Neural progenitor cell (in vitro differentiated cells): ENCODE data around the gene DOK5. TPM values are rescaled to one million over a fixed set of nuclear protein-coding genes. Genes with fewer than 3 reads are reported as not detected.
A peak's percentile ranks its signal among the peaks of the same experiment; 100 is the strongest.

Source experiments
- DNase-seq: peaks from one replicate; pipeline ENCODE4 v3.0.0-alpha.2; 2016; ENCODE audit warnings: low spot score
- H2AFZ ChIP-seq: fragments of 200-600 bp; sonication (generic); replicated peaks from 2 replicates; pipeline ENCODE4 v1.6.1; 2016; ENCODE audit warnings: antibody characterized with exemption
- H3F3A ChIP-seq: fragments of 200-600 bp; sonication (generic); 2 replicates; pipeline ENCODE4 v1.6.1; 2016; ENCODE audit warnings: antibody characterized with exemption, low read depth
- H3K27ac ChIP-seq: fragments of 200-600 bp; sonication (generic); 2 replicates; pipeline ENCODE4 v1.5.1; 2016; ENCODE audit warnings: mild to moderate bottlenecking
- H3K27me3 ChIP-seq: fragments of 200-600 bp; sonication (generic); 2 replicates; pipeline ENCODE4 v1.6.1; 2016; ENCODE audit warnings: mild to moderate bottlenecking, moderate library complexity
- H3K36me3 ChIP-seq: fragments of 200-600 bp; sonication (generic); 2 replicates; pipeline ENCODE4 v1.5.1; 2016
- H3K4me1 ChIP-seq: fragments of 200-600 bp; sonication (generic); 2 replicates; pipeline ENCODE4 v1.6.1; 2016; ENCODE audit warnings: mixed run types
- H3K4me2 ChIP-seq: fragments of 200-600 bp; sonication (generic); 2 replicates; pipeline ENCODE4 v1.6.1; 2016
- H3K4me3 ChIP-seq: fragments of 200-600 bp; sonication (generic); 2 replicates; pipeline ENCODE4 v1.5.1; 2016
- H3K79me2 ChIP-seq: fragments of 200-600 bp; sonication (generic); 2 replicates; pipeline ENCODE4 v1.6.1; 2016; ENCODE audit warnings: low read depth
- H3K9ac ChIP-seq: fragments of 200-600 bp; sonication (generic); 2 replicates; pipeline ENCODE4 v1.6.1; 2016
- H3K9me3 ChIP-seq: fragments of 200-600 bp; sonication (generic); 2 replicates; pipeline ENCODE4 v1.5.1; 2016; ENCODE audit warnings: low read depth
- H4K20me1 ChIP-seq: fragments of 200-600 bp; sonication (generic); 2 replicates; pipeline ENCODE4 v1.6.1; 2016; ENCODE audit warnings: low read depth
- H3K27ac Mint-ChIP-seq: 3 replicates; pipeline ENCODE4 v1.8.0; 2021; ENCODE audit warnings: mixed read lengths
- H3K27me3 Mint-ChIP-seq: 2 replicates; pipeline ENCODE4 v1.8.0; 2022; ENCODE audit warnings: low read depth, mild to moderate bottlenecking, inconsistent platforms, moderate library complexity, mixed read lengths; ENCODE audit not compliant: insufficient read depth
- H3K36me3 Mint-ChIP-seq: 3 replicates; pipeline ENCODE4 v1.8.0; 2021; ENCODE audit warnings: mixed read lengths
- H3K4me1 Mint-ChIP-seq: 3 replicates; pipeline ENCODE4 v1.8.0; 2021; ENCODE audit warnings: mixed read lengths
- H3K4me3 Mint-ChIP-seq: 3 replicates; pipeline ENCODE4 v1.8.0; 2021; ENCODE audit warnings: mild to moderate bottlenecking, moderate library complexity, mixed read lengths
- H3K9me3 Mint-ChIP-seq: 3 replicates; pipeline ENCODE4 v1.8.0; 2020; ENCODE audit warnings: mixed read lengths
- CTCF ChIP-seq: fragments of 200-600 bp; sonication (generic); IDR thresholded peaks from 2 replicates; pipeline ENCODE4 v1.5.1; 2017; ENCODE audit warnings: antibody characterized with exemption, mild to moderate bottlenecking
- EZH2 ChIP-seq: fragments of 200-600 bp; sonication (generic); IDR thresholded peaks from 2 replicates; pipeline ENCODE4 v1.6.1; 2017; ENCODE audit warnings: antibody characterized with exemption, mild to moderate bottlenecking, moderate library complexity
- EZH2phosphoT487 ChIP-seq: fragments of 200-600 bp; sonication (generic); IDR thresholded peaks from 2 replicates; pipeline ENCODE4 v1.6.1; 2017; ENCODE audit warnings: antibody characterized with exemption
- total RNA-seq: library from RNA; depleted of rRNA; stranded (reverse); fragments of >200 nt; gene quantifications from 2 replicates; pipeline ENCODE4 v1.2.3, GENCODE V29; 2015; ENCODE audit warnings: low replicate concordance

Gene DOK5
- total RNA-seq, 1 donor from 2014 or later: 3.1 TPM

- Histone ChIP-seq H3K27me3 (no peaks in the 10 kb centered on the region), H3K4me1 (peaks cover 24% of the 10 kb centered on the region), H3K79me2 (no peaks in the 10 kb centered on the region), H3K27ac (no peak overlapping the region), H2AFZ (no peak overlapping the region), H3K4me2 (no peak overlapping the region), H3K9ac (no peak overlapping the region), H3K9me3 (no peaks in the 10 kb centered on the region), H3F3A (peaks cover 18% of the 10 kb centered on the region), H3K36me3 (no peaks in the 10 kb centered on the region), H3K4me3 (no peak overlapping the region), H4K20me1 (no peaks in the 10 kb centered on the region)
- TF ChIP-seq EZH2phosphoT487 (no peak), CTCF (no peak), EZH2 (no peak)
- DNase-seq: no peak
- Mint-ChIP-seq H3K9me3 (peaks cover 3% of the 10 kb centered on the region), H3K36me3 (peaks cover 4% of the 10 kb centered on the region), H3K27ac (peak overlapping the region; percentile 65), H3K4me1 (peaks cover 50% of the 10 kb centered on the region), H3K27me3 (no peaks in the 10 kb centered on the region), H3K4me3 (peak overlapping the region; percentile 4)
These were observed 147.2 kb downstream of the DOK5 start for GRCh38 chr20:54622333-54623295.

GRCh38 chr20:54623991-54624569 is 148.7 kb downstream of the DOK5 start:
- H4K20me1 ChIP-seq: no peaks in the 10 kb centered on the region
- no peak overlapping the region for H3K4me3 ChIP-seq
- no peak overlapping the region for H3K27ac ChIP-seq
- H3K27me3 ChIP-seq: no peaks in the 10 kb centered on the region
- no peak overlapping the region for H2AFZ ChIP-seq
- no peak overlapping the region for H3K9ac ChIP-seq
- H3K36me3 Mint-ChIP-seq: peaks cover 10% of the 10 kb centered on the region
- peaks cover 24% of the 10 kb centered on the region for H3K4me1 ChIP-seq
- H3K9me3 Mint-ChIP-seq: peaks cover 3% of the 10 kb centered on the region
- peak overlapping the region; percentile 96 for H3K27ac Mint-ChIP-seq
- peaks cover 18% of the 10 kb centered on the region for H3F3A ChIP-seq
- H3K4me2 ChIP-seq: peak overlapping the region; percentile 68
- peak overlapping the region; percentile 68 for H3K4me3 Mint-ChIP-seq
- no peaks in the 10 kb centered on the region for H3K9me3 ChIP-seq
- peaks cover 47% of the 10 kb centered on the region for H3K4me1 Mint-ChIP-seq
- no peaks in the 10 kb centered on the region for H3K27me3 Mint-ChIP-seq
- TF ChIP-seq EZH2 (no peak), EZH2phosphoT487 (no peak), CTCF (no peak)
- no peak for DNase-seq
- no peaks in the 10 kb centered on the region for H3K79me2 ChIP-seq
- H3K36me3 ChIP-seq: no peaks in the 10 kb centered on the region

GRCh38 chr20:54624706-54625390 is 149.5 kb downstream of the DOK5 start:
- H3K4me3 Mint-ChIP-seq: peak overlapping the region; percentile 68

More at GRCh38 chr20:54624706-54625390, 149.5 kb downstream of the DOK5 start:
- no peak overlapping the region for H3K9ac ChIP-seq
- H3K27me3 Mint-ChIP-seq: no peaks in the 10 kb centered on the region
- TF ChIP-seq CTCF (no peak), EZH2phosphoT487 (no peak)
- H3F3A ChIP-seq: peaks cover 18% of the 10 kb centered on the region
- H3K9me3 ChIP-seq: no peaks in the 10 kb centered on the region
- peaks cover 10% of the 10 kb centered on the region for H3K36me3 Mint-ChIP-seq
- H3K4me1 ChIP-seq: peaks cover 24% of the 10 kb centered on the region
- H3K27me3 ChIP-seq: no peaks in the 10 kb centered on the region
- peaks cover 44% of the 10 kb centered on the region for H3K4me1 Mint-ChIP-seq
- DNase-seq: peak; percentile 72
- no peaks in the 10 kb centered on the region for H4K20me1 ChIP-seq
- H3K4me3 ChIP-seq: peak overlapping the region; percentile 15
- H3K9me3 Mint-ChIP-seq: peaks cover 3% of the 10 kb centered on the region
- peak overlapping the region; percentile 96 for H3K27ac Mint-ChIP-seq
- peak overlapping the region; percentile 68 for H3K4me2 ChIP-seq
- H3K79me2 ChIP-seq: no peaks in the 10 kb centered on the region
- peak overlapping the region; percentile 25 for H3K27ac ChIP-seq
- peak overlapping the region; percentile 22 for H2AFZ ChIP-seq
- no peaks in the 10 kb centered on the region for H3K36me3 ChIP-seq
